Stimulated activated CD4-positive, alpha-beta T cell treated with anti-CD3 and anti-CD28 coated beads, TNF-alpha, amount 100 ng/mL, for 1 hour (primary cell): ENCODE results near the gene CCDC187.

Experiments used
- DNase-seq, 3 donors: peaks; one replicate each; pipeline ENCODE4 v3.0.0-alpha.2; 2020; ENCODE audit warnings: low read depth in 3 of 3, low spot score in 1 of 3

Gene CCDC187

GRCh38 chr9:136339958-136340310 is 36.0 kb upstream of the CCDC187 start:
- DNase-seq = no peak

DNA sequence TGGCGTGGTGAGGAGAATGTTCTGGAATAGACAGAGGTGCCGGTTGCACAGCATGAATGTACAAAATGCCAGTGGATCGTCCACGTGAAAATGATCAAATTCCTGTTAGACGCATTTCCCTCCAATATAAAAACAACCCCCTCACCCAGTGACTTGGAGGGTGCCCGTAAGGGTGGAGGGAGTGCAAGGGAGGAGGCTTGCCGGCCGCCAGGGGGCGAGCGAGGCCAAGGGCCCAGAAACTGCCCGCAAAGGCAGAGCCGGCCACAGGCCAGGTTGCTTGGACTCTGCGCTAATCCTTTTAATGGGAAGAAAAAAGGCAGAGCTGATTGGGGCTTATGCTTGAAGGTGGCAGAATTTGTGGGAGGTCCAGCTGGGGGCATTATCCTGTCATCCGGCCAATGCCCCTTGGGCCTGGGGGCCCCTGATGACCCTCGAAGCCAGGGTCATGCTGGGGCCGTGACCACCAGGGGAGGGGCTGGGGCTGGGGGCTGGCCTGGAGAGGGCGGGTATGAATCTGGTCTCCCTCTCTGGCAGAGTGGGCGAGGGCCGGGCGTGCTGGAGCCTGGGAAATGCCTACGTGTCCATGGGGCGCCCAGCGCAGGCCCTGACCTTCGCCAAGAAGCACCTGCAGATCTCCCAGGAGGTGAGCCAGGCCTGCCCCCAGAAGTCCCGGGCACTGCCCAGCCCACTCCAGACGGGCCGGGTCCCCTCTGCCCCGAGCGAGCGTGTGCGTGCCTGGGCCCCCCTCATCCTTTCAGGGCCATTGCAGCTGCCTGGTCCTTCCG is 35.5 kb upstream of the CCDC187 start:
- no peak for DNase-seq

DNA sequence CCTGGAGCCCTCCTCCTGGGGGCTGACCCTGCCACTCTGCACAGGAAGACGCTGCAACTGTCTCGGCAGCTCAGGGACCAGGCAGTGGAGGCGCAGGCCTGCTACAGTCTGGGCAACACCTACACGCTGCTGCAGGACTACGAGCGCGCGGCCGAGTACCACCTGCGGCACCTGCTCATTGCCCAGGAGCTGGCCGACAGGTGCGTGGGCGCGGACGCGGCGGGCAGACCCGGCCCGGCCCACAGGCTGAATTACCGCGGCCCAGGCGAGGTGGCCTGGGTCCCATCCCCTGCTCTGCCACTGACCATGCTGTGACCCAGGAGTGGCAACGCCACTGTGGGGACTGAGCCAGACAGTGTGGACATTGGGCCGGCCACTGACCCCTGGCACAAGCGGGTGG is 34.6 kb upstream of the CCDC187 start:
- DNase-seq = no peak

DNA sequence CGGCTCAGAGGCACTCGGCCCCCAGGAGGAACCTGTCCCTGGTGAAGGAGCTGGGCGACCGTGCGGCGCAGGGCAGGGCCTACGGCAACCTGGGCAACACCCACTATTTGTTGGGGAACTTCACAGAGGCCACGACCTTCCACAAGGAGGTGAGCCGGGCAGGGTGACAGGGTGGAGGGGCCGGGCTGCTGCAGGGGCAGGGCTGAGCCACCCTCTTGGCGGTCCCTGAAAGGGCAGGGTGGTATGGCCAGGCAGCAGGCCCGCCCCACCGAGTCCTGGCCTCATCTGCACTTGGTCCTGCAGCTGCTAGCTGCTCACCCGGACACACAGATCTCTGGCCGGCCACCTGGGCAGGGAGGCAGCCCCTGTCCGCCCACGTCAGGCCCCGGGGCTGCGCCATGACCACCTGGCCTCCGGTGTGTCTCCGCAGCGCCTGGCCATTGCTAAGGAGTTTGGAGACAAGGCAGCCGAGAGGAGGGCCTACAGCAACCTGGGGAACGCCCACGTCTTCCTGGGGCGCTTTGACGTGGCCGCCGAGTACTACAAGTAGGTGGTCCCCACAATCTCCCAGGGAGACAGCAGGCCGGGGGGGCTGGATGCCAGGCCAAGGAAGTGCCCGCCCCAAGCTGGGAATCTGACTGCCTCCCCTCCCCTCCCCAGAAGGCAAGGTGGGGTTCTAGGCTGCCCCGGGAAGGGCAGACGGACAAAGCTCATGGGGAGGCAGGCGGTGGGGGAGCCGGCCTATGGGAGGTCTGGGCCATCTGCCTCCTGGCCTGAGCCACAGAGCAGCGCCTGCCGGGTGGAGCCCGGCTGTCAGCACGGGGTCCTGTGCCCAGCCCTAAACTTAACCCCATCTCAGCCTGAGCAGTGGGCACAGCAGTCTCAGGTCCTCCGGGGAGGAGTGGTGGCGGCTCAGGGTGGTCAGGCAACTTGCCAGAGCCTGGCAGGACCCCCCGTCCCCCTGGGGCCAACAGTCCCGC is 33.8 kb upstream of the CCDC187 start:
- DNase-seq = no peak

DNA sequence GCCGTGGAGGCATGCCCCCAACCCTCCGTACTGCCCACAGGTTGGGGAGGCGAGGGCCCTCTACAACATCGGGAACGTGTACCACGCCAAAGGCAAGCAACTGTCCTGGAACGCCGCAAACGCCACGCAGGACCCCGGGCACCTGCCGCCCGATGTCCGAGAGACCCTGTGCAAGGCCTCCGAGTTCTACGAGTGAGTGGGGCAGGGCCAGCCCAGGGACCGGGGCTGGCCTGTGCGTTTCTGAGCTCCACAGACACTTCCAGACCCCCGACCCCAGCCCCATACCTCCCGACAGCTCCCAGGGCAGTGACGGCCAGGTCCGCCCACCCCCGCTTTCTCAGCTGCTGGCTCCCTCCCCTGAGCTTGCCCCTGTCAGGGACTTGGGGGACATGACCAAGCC is 33.0 kb upstream of the CCDC187 start:
- DNase-seq = no peak

DNA sequence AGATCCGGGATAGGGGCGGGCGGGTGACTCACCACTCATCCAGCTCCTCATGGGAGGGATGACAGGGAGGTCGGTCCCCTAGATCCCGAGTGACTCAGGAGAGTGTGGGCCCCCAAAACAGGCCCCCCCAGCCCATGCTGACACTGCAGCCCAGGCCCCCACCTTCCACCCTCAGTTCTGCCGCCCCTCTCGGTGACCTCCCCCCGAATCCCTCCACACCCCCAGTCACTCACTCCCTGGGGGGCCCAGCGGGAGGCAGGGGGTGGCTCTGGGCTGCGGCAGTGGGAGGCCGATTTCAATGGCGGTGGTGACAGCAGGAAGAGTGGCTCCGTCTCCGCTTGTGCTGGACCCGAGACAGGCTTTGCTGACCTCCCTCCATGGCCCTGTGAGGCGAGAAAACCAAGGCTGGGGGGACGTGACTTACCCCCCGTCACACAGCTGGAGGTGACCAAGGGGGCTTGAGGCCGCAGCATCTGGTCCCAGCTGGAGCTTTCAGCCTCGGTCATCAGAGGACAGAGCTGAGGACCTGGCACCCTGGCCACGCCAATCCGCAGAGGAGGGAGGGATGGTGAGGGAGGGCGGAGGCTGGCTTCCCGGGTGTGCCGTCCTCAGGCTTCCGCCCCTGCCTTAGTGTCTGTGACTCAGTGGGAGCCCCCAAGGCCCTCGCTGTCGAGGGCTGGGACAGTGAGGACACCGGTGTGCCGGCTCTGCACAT is 32.4 kb upstream of the CCDC187 start:
- no peak for DNase-seq

- no peak for DNase-seq
Measured at GRCh38 chr9:136335296-136336155, 31.6 kb upstream of the CCDC187 start.

DNA sequence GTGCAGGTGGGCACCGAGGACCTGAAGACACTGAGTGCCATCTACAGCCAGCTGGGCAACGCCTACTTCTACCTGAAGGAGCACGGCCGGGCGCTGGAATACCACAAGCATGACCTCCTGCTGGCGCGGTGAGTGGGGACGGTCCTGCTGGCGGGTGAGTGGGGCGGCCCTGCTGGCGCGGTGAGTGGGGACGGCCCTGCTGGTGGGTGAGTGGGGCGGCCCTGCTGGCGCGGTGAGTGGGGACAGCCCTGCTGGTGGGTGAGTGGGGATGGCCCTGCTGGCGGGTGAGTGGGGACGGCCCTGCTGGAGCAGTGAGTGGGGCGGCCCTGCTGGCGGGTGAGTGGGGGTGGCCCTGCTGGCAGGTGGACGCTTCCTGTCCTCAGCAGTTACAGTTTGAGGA is 30.6 kb upstream of the CCDC187 start:
- DNase-seq = no peak

GRCh38 chr9:136333486-136333885 is 29.6 kb upstream of the CCDC187 start:
- DNase-seq = no peak

GRCh38 chr9:136333045-136333444 is 29.2 kb upstream of the CCDC187 start:
- no peak for DNase-seq

DNA sequence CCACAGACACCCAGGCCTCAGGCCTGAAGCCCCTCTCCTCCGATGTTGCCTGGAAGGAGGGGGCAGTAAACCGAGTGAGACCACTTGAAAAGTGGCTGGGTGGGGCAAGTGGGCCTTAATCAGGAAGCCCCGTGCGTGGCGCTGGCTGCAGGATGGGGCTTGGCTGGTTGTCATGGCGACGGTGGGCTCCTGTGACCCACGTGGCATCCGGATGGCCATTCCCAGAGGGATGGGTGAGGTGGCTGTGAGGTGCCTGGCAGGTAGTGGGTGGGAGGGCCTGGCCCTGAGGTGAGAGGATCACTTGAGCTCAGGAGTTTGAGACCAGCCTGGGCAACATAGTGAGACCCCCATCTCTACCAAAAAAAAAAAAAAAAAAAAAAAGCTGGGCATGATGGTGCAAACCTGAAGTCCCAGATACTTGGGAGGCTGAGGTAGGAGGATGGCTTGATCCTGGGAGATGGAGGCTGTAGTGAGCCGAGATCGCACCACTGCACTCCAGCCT is 28.6 kb upstream of the CCDC187 start:
- no peak for DNase-seq

DNA sequence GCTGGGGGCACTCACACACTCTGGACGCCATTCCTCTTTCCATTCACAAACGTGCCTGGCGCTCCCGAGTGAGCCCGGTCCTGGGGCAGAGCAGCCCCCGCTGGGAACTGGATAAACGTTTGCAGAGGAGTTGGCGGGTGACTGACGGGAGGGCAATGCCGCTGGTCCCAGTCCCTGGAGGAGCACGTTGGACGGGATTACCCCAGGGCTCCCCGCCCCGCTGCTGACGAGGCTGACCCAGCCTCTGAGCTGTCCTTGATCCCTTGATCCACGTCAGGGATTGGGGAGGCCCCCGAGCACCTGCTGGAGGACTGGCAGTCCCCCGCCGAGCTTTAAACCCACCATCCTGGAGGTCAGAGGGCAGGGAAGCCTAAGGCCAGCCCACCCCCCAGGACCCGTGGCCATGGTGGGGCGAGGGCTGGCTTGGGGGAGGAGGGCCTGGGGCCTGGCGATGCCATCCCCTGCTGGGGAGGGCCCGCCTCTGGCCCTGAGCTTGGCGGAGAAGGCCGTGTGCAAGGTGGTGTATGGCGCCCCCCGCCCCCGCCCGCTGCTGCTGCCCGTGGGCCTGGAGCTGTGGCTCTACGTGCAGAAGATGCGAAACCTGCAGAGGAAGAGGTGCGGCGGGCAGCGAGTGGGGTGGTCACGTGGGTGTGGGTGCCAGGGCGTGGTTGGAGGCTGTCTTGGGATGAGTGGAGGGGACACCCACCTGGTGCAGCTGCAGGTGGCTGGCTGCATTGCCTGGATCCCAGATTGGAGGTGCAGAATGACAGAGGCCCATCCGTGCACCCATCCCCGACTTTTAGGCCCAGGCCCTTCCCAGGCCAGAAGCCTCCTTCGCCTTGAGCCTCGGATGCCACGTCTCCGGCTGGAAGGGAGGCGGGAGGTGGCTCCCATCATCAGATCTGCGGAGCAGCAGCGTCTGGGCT is 27.9 kb upstream of the CCDC187 start:
- DNase-seq = no peak

DNA sequence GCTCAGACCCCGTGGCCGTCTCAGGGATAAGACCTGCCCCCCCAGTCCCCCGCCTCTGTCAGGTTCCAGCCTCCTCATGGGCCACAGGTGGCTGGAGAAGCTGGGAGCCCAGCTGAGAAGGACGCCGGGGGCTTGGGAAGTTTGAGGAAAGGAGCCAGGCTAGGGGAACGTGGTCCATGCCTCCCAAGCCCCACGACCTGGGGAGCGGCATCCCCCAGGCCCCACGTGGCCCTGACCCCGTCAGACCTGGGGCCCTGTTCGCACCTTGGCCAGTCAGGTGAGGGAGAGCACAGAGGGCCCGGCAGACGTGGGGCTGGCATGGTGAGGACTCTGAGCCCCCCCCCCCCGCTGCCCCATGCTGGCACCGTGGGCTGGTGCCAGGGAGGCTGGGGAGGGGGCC is 27.1 kb upstream of the CCDC187 start:
- DNase-seq = no peak

GRCh38 chr9:136330406-136330990 is 26.6 kb upstream of the CCDC187 start:
- DNase-seq = no peak

- DNase-seq = no peak
Measured at GRCh38 chr9:136329636-136330405, 25.9 kb upstream of the CCDC187 start.

DNA sequence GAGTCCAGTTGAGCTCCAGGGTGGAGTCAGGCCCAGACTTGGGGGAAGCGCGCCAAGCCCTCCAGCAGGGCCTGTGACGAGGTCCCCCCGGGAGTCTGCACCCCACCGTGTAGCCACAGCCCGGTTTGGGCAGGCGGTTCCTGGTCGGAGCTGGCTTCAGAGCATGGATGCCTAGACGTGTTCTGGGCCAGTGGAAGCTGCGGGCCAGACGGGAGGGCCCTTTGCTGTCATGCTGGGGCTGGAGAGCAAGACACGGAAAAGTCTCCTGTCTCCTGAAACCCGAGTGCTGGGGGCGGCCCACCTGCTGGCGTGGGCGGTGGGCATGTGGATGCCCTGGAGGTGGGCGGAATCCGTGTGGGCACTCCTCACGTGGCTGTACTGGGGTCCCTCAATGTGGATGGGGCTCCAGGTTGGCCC is 25.3 kb upstream of the CCDC187 start:
- DNase-seq = no peak

DNA sequence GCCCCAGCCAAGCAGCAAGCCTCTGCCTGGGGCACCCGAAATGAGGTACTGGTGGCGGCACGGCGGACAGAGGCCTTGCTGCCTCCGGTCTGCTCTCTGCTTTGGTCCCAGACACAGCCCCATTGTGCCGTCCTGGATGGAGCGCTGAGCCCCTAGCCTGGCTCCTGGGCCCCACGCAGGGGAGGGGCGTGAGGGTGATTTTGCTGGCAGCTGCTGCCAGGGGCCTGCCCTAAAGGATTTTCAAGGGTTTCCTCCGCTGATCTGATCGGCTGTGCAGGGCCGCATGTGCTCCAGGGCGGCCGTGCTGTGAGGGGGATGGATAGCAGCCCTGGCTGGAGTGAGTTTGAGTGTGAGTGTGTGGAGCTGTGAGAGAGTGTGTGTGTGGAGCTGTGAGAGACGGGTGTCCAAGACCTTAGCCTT is 24.7 kb upstream of the CCDC187 start:
- DNase-seq = no peak

DNA sequence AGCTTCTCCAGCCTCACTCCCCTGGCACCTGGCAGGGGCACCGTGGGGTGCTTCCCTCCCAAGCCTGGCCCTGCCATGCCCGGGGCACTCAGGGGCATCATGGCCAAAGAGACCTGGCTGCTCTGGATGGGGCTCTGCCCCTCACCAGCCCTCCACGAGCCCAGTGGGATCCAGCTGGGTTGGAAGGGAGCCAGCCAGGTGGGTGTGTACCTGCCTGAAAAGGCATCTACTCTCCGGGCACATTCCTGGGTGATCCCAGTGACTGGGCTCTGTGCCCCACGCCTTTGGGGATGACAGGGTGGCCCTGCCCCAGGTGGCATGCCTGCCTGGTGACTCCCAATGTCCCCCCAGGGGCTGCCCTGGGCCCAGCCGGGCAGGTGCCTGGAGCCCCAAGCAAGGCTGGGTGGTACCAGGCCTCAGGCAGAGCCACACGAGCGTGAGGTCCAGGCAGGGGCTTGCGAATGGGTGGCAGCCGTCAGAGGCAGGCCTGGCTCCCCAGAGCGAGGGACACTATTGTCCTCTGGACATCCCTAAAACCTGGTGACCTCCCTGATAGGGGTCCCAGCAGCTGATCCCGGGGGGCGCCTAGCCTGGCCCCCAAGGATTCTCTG is 24.2 kb upstream of the CCDC187 start:
- no peak for DNase-seq
